K562 (cell line): ENCODE measurements around the gene ACACB.

Experiments used
- ARNT ChIP-seq, 2 experiments: fragments of 450-650 bp; IDR thresholded peaks; 2 replicates each; pipeline ENCODE4 v1.6.1; 2016; ENCODE audit warnings: mild to moderate bottlenecking in 1 of 2
- CBX5 ChIP-seq: IDR thresholded peaks from 2 replicates; pipeline ENCODE4 v1.6.1; 2014; ENCODE audit warnings: low read depth, borderline replicate concordance
- ESRRA ChIP-seq: fragments of 450-650 bp; IDR thresholded peaks from 2 replicates; pipeline ENCODE4 v1.6.1; 2014; ENCODE audit warnings: low read depth, mild to moderate bottlenecking, moderate library complexity, borderline replicate concordance
- FOXJ3 ChIP-seq: sonication (generic); formaldehyde crosslinking; IDR thresholded peaks from 2 replicates; pipeline ENCODE4 v1.4.0; 2020; ENCODE audit warnings: mild to moderate bottlenecking, missing genetic modification reagents
- MCM5 ChIP-seq: fragments of 450-650 bp; IDR thresholded peaks from 2 replicates; pipeline ENCODE4 v1.6.1; 2016; ENCODE audit warnings: low read depth
- POLR2AphosphoS5 ChIP-seq: IDR thresholded peaks from 2 replicates; pipeline ENCODE4 v1.6.1; 2011; ENCODE audit warnings: mild to moderate bottlenecking, low read depth, low read length, moderate library complexity; ENCODE audit not compliant: control insufficient read depth, insufficient read depth
- TEAD4 ChIP-seq, 2 experiments: sonication (generic) in 1 of 2; formaldehyde crosslinking in 1 of 2; IDR thresholded peaks; 2 replicates each; pipeline versions ENCODE4 v1.6.1 to v1.8.0; 2012 to 2022; ENCODE audit warnings: borderline replicate concordance in 1 of 2, inconsistent platforms in 1 of 2, low read length in 1 of 2, mild to moderate bottlenecking in 1 of 2, missing genetic modification reagents in 1 of 2
- ZNF184 ChIP-seq: sonication (generic); formaldehyde crosslinking; IDR thresholded peaks from 2 replicates; pipeline ENCODE4 v1.5.0; 2020; ENCODE audit warnings: missing genetic modification reagents
- ZNF583 ChIP-seq: fragments of 250-450 bp; sonication (Bioruptor Pico); IDR thresholded peaks from 2 replicates; pipeline ENCODE4 v1.4.0; 2020
- TF ChIP-seq, protein P1 (sequence below), 3 experiments: IDR thresholded peaks in 2 of 3; conservative IDR thresholded peaks in 1 of 3; 2 replicates each; pipeline ENCODE4 v1.5.1; 2011 to 2012; ENCODE audit warnings: low read length in 3 of 3, mild to moderate bottlenecking in 3 of 3, control low read depth in 2 of 3, improper control_type of control experiment in 1 of 3, inconsistent platforms in 1 of 3, low read depth in 1 of 3, mixed read lengths in 1 of 3, moderate library complexity in 1 of 3; ENCODE audit not compliant: insufficient read depth in 2 of 3

DNA sequence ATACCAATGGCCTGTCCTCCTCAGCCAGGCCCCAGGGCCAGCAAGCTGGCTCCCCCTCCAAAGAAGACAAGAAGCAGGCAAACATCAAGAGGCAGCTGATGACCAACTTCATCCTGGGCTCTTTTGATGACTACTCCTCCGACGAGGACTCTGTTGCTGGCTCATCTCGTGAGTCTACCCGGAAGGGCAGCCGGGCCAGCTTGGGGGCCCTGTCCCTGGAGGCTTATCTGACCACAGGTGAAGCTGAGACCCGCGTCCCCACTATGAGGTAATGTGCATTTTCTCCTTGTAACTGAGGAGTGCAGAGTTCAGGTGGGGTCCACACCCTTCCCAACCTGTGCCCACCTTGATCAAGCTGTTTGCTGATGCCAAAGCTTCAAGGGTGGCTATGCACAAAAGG is 23.4 kb downstream of the ACACB start:
- TF ChIP-seq TEAD4 (IDR thresholded peaks at IDR 0.05; ENCODE audit: low read length) (no peak), TEAD4 (CRISPR knock-in tag; IDR thresholded peaks at IDR 0.05; ENCODE audit: borderline replicate concordance) (no peak), ZNF184 (CRISPR knock-in tag) (no peak), MCM5 (no peak), CBX5 (no peak), ESRRA (no peak), POLR2AphosphoS5 (no peak), ARNT (IDR thresholded peaks at IDR 0.05) (no peak), ZNF583 (CRISPR knock-in tag) (no peak), FOXJ3 (CRISPR knock-in tag) (no peak)
- TF ChIP-seq, protein P1, sequence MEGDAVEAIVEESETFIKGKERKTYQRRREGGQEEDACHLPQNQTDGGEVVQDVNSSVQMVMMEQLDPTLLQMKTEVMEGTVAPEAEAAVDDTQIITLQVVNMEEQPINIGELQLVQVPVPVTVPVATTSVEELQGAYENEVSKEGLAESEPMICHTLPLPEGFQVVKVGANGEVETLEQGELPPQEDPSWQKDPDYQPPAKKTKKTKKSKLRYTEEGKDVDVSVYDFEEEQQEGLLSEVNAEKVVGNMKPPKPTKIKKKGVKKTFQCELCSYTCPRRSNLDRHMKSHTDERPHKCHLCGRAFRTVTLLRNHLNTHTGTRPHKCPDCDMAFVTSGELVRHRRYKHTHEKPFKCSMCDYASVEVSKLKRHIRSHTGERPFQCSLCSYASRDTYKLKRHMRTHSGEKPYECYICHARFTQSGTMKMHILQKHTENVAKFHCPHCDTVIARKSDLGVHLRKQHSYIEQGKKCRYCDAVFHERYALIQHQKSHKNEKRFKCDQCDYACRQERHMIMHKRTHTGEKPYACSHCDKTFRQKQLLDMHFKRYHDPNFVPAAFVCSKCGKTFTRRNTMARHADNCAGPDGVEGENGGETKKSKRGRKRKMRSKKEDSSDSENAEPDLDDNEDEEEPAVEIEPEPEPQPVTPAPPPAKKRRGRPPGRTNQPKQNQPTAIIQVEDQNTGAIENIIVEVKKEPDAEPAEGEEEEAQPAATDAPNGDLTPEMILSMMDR (IDR thresholded peaks at IDR 0.05 in 2 of 3, conservative IDR thresholded peaks at IDR 0.05 in 1 of 3; ENCODE audit: insufficient read depth in 2 of 3, low read depth in 1 of 3, low read length in 3 of 3), result no peak
